NOMO-1 treated with DMSO at 0.1 percent for 48 hours (cell line): Measurements from ENCODE around the gene ERVMER34-1.

ENCODE experiments used
- DNase-seq: peaks from one replicate; lab custom pipeline; 2025; ENCODE audit not compliant: unreplicated experiment; lab: John Stamatoyannopoulos, UW

Gene ERVMER34-1

DNA sequence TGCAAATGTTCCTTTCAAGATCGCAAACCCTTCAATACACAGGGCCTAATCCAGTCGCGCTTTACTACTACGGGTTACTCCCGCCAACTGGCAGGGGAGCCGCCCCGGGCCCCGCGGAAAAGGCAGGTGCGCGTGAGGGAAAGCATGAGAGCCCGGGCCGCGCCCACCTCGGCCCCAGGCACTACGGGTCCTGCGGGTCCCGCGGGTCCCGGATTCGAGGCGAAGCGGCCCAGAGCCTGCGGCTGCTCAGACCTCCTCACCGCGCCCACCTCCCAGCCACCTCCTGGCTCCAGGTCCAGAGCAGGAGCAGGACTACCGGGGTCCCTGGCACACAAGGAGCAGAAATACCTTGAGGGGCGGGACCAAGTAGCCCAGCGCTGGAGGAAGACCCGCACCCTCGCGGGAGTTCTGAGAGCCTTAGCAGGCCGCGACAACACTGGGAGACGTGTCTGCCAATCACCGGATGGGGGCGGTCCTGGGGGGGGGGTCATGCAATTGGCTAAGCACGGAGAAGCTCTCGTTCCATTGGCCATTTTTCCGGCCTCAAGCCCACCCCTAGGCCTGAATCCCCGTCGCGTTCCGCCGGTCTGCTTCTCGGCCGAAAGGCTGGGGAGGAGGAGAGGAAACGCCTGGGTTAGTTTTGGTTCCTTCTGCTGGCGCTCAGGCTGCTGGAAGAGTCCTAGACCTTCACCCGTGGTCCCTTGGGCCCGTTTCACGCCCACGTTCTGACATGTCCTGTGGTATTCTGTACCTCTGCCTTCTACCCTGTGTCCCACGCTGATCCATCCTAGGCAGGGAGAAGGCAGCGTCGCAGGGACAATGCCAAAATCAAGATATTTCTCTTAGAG is 29.0 kb downstream of the ERVMER34-1 start:
- peak; percentile 93 for DNase-seq

DNA sequence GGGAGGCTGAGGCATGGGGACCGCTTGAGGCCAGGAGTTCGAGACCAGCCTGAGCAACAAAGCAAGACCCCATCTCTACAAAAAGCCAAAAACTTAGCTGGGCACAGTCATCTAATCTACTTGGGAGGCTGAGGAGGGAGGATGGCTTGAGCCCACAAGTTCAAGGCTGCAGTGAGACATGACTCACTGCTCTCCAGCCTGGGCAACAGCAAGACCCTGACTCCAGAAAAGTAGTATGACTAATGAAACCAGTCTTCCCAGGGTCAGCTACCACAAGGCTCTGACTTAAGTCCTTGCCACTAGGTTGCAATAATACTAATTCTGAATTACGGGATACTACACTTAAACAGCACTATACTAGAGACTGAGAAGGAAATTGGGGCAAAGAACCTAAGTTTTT is 33.1 kb downstream of the ERVMER34-1 start:
- no peak for DNase-seq

DNA sequence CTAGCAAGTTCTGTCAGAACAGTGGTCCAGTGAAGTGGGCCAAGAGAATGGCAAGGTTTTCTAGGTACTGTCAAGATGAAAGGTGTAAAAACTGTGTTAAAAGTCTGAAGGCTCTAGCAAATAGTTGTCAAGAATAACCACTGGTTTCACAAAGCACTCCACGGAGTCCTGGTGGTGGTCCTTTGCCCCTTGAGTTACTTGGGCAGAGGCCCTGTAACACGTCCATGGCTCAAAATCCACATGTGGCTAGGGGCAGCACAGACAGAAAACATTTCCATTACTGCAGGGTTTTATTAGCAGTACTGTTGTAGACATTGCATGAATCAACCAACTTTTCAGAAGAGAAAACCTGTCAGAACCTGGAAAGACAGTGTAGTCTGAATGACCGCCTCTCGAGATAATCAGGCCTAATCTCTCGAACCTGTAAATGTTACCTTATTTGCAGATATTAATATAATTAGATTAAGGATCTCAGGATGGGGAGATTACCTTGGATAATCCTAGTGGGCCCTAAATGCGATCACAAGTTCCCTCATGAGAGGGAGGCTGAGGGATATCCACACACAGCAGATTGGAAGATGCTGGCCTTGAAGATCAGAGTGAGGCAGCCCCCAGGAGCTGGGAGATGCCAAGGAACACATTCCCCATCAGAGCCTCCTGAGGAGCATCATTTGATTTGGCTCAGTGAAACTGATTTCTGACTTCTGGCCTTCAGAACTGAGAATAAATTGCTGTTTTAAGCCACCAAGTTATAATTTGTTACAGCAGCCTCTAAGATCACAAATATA is 34.7 kb downstream of the ERVMER34-1 start:
- DNase-seq, result no peak

DNA sequence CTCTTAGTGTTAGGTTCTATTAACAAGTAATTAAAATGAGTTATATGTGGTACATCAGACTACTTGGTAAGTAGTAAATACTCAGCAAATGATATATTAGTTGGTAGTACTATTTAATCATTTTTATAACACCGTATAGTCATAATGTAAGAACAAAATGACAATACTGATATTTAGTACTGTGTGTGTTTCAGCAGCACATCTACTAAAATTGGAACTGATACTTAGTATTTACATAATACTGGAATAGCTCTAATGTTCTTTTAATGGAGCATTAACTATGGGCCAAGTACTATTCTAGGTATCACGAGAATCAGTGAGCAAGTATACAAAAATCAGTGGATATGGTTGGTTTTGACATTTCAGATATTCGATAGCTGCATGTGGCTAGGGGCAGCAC is 35.3 kb downstream of the ERVMER34-1 start:
- no peak for DNase-seq

DNA sequence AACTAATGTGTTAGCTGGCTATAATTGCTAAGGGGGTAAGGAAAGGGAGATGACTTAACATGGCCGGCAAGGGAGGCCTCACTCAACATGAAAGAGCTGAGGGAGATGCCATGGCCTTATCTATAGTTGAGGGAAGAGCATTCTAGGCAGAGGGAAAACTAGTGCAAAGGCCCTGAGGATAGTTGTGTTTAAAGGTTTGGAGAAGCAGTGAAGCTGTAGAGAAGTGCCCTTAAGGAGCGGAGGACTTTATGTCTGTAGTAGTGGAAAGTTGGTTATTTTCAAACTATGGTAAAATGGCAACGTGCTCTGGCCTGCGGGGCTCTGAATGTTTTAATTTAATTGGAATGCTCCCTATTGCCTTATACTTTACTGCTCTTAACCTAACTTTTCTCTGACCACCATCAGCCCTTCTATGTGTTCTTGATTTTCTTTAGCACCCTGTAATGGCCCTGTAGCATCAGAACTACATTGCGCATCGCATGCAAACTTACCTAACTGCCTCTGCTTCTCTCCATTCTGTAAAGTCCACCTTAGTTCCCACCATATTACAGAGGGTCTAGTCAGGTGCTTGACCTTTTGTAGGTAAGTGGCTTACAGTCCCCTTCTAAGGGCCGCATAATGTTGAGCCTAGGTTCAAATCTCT is 35.8 kb downstream of the ERVMER34-1 start:
- no peak for DNase-seq

DNA sequence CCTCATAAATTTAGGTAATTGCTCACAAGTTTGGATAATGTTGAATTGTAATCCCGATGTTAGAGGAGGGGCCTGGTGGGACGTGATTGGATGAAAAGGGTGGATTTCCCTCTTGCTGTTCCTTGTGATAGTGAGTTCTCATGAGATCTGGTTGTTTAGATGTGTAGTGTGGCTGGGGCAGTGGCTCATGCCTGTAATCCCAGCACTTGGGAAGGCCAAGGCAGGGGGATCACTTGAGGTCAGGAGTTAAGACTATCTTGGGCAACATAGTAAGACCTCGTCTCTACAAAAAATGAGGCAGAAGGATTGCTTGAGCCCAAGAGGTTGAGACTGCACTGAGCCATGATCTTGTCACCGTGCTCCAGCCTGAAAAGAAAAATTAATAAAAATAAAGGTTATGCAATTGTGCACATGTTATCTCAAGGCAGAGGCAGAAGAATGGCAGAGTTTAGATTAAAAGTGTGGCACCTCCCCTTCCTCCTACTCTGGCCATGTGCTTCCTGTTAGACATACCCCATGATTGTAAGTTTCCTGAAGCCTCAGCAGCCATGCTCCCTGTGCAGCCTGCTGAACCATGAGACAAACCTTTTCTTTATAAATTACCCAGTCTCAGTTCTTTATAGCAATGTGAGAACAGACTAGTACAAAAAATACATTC is 36.5 kb downstream of the ERVMER34-1 start:
- DNase-seq, result no peak

DNA sequence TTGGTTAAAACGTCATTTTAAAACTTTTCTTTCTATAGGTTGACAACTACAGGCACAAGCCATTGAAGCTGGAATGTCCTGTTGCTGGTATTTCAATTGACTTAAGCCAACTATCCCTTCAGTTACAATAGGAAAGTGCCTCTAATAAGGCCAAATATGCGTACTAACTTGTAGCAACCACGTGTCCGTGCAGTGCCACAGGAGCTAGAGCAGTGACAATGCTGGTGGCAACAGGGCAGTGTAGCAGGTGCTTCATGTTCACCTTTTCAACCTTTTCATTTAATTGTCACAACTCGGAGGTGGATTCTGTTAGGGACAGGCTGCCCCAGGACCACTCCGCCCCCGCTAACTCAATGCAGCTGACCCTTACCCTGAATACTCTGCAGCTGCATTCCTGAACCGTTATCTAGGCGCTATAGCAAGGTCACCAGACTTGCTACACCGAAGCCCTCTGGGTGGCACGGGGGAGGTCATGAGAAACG is 37.7 kb downstream of the ERVMER34-1 start:
- no peak for DNase-seq

DNA sequence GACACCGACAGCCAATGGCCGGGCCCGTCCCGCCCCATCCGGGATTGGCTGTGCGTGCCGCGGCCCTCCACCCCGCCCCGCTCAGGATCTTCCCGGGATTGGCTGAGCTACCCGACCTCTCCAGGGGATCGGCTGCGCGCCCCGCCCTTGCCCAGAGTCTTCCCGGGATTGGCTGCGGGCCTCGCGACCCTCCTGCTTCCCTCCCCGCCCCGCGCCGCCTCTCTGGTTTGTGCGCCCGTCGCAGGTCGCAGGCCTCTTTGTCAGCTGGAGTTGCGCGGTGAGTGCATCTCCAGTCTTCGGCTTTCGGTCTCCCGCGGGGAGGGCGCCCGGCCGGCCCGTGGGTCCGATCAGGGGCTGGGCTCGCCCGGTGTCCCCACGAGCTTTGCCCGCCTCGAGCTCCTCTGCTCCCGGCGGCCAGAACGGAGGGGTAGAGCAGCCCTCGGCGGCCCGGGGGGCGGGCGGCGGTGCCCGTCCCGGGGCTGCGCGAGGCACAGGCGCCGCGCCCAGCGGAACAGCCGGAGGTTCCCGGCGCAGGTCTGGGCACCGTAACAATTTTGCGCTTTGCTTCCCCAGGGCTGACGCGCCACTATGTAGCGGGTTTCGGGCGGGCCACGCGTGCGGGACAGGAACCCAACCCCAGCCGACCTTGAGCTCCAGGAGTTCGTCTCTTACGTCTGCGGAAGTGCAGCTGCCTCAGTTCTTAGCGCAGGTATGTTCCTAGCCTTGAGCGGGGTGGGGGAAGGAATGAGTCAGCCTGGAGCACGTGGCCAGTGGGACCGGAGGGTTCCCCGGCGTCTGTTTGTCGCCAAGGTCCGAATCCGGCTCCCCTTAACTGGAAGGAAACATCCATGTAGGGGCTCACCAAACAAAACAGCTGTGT is 38.7 kb downstream of the ERVMER34-1 start:
- DNase-seq, result peak; percentile 97

DNA sequence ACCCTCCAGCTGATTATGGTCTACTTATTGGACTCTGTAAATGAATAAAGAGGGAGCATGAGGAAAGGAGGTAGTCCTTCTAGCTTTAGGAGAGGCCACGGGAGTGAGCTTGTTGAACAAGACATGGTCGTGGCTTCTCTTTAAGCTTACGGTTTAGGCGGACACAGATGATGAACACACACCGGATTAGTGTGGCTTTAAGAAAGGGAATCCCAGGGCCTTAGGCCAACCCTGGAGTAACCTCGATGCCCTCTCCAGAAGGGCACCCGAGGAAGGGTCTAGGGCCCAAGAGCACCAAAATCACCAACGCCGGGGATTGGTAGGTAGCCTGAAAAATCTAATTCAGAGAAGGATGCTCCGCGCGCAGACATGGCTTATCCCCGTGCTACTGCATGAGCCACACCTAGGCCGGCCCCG is 39.4 kb downstream of the ERVMER34-1 start:
- no peak for DNase-seq

DNA sequence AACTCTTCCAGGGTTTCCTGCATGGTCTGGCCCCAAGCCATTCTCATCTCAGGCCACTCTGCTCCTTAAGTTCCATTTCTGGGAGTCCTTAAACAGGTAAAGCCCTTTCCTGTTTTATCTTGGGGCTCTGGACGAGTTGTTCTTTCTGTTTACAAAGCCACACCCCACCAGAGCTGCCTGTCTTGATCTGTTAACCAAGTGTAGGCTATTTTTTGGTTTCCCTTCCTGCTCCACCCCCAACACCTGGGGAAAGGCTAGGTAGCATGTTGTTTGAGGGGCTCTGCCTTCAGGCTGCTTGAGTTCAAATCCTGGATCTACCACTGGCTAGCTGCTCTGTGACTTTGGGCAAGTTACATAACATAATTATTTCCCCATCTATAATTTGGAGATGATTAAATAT is 40.0 kb downstream of the ERVMER34-1 start:
- no peak for DNase-seq

DNA sequence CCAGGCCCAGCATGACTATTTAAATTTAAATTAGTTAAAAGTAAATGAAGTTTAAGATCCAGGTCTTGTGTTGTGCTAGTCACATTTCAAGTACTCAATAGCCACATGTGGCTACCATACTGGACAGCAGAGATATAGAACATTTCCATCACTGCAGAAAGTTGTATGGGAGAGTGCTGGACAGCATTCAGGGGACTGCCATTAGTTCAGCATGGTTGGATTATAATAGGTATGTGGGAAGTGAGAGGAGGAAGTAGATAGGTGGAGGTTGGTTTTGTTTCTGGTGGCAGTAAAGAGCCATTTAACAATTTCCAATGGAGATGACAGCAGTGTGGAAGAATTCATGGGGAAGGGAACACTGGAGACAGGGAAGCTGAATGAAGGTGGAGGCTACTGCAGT is 42.1 kb downstream of the ERVMER34-1 start:
- no peak for DNase-seq

DNA sequence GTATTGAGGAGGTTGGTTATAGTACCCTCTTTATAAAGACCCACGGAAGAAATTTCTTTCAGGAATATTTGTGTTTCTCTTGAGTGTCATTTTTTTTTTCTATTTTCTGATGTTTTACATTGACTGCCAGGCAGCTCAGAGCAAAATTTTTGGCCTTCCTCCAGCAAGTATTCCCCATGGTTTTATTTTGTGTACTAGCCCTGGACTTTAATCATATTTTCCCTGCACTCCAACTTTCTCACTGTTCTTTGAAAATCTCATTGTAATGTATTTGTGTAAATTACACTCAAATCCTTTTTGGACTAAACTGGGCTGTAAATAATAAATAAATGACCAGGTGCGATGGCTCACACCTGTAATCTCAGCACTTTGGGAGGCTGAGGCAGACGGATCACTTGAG is 46.6 kb downstream of the ERVMER34-1 start:
- DNase-seq, result no peak

DNA sequence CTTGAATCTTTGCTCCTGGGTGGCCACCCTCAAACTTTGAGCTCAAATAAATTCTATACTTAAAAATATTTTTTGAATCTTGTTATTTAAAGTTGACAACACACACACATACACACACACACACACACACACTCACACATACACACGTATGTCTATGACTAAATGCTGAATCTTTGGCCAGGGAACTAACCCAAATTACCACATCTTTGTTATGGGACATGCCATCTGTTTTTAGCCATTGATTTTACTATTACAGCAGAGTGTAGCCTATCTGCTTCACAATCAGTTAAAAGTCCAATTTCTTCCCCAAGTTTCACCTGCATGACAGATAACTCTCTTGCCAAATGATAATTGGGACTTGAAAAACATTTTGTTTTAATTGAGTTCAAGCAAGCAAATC is 47.1 kb downstream of the ERVMER34-1 start:
- no peak for DNase-seq

DNA sequence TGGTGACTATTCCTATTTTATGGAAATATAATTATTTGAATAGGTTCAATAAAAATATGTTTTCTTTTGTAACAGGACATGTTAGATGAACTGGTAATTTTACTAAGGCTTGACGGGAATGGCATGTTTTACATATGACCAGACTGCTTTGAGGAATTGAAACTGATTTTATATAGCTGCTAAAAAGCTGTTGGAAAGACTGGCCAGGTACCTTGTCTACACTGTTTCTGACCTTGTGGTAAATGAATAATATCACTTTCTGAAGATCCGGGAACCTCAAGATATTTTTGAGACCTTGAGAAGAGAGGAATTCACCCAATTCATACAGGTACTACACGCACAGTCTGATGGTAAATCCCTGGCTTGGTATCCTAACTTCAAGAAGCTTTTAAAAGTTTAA is 50.0 kb downstream of the ERVMER34-1 start:
- peak; percentile 49 for DNase-seq

DNA sequence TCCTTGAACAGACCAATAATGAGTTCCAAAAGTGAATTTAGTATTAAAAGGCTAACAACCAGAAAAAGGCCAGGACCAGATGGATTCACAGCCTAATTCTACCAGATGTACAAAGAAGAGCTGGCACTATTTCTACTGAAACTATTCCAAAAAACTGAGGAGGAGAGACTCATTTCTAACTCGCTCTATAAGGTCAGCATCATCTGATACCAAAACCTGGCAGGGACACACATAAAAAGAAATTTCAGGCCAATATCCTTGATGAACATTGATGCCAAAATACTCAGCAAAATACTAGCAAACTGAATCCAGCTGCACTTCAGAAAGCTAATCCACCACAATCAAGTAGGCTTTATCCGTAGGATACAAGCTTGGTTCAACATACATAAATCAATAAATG is 56.3 kb downstream of the ERVMER34-1 start:
- DNase-seq, result no peak

DNA sequence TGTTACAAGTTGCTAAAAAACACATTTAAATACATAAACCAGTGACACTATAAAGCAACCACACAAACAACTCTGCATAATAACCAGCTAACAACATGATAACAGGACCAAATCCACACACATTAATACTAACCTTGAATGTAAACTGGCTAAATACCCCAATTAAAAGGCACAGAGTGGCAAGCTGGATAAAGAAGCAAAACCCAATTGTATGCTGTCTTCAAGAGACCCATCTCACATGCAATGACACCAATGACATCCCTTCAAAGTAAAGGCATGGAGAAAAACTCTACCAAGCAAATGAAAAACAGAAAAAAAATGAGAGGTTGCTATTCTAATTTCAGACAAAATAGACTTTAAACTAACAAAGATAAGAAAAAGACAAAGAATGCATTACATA is 57.7 kb downstream of the ERVMER34-1 start:
- no peak for DNase-seq
